Mesendoderm (in vitro differentiated cells): ENCODE measurements around the gene FLYWCH1.

Experiments used
- DNase-seq: peaks from one replicate; pipeline ENCODE4 v3.0.0; 2013
- H2AK5ac ChIP-seq: 2 replicates; pipeline ENCODE4 v1.6.1; 2013; ENCODE audit warnings: low read length, inconsistent platforms
- H2BK120ac ChIP-seq: 2 replicates; pipeline ENCODE4 v1.6.1; 2013; ENCODE audit warnings: low read depth, mild to moderate bottlenecking, low read length, moderate library complexity, mixed read lengths
- H2BK15ac ChIP-seq: replicated peaks from 2 replicates; pipeline ENCODE4 v1.6.1; 2013; ENCODE audit warnings: low read depth, mild to moderate bottlenecking, moderate library complexity
- H2BK5ac ChIP-seq: 2 replicates; pipeline ENCODE4 v1.6.1; 2013; ENCODE audit warnings: low read length, inconsistent platforms
- H3K18ac ChIP-seq: 2 replicates; pipeline ENCODE4 v1.6.1; 2013; ENCODE audit warnings: mild to moderate bottlenecking, low read length, mixed read lengths
- H3K23ac ChIP-seq: one replicate; pipeline ENCODE4 v1.6.1; 2013; ENCODE audit warnings: low read length
- H3K27ac ChIP-seq: 2 replicates; pipeline ENCODE4 v1.5.1; 2013; ENCODE audit warnings: low read depth, mild to moderate bottlenecking, inconsistent platforms, low read length, moderate library complexity
- H3K27me3 ChIP-seq: 2 replicates; pipeline ENCODE4 v1.6.1; 2013; ENCODE audit warnings: low read length, control low read depth, mild to moderate bottlenecking, inconsistent platforms; ENCODE audit not compliant: insufficient read depth, poor library complexity
- H3K36me3 ChIP-seq: 2 replicates; pipeline ENCODE4 v1.6.1; 2013; ENCODE audit warnings: low read length, inconsistent platforms; ENCODE audit not compliant: control insufficient read depth, insufficient read depth
- H3K4ac ChIP-seq: one replicate; pipeline ENCODE4 v1.6.1; 2013; ENCODE audit warnings: low read depth, mild to moderate bottlenecking, low read length, moderate library complexity
- H3K4me1 ChIP-seq: 2 replicates; pipeline ENCODE4 v1.6.1; 2013; ENCODE audit warnings: low read depth, low read length, inconsistent platforms; ENCODE audit not compliant: control insufficient read depth
- H3K4me2 ChIP-seq: 2 replicates; pipeline ENCODE4 v1.6.1; 2013; ENCODE audit warnings: low read length
- H3K4me3 ChIP-seq: 2 replicates; pipeline ENCODE4 v1.5.1; 2013; ENCODE audit warnings: mild to moderate bottlenecking, low read length
- H3K56ac ChIP-seq: one replicate; pipeline ENCODE4 v1.6.1; 2013; ENCODE audit warnings: low read length
- H3K79me1 ChIP-seq: 2 replicates; pipeline ENCODE4 v1.6.1; 2013; ENCODE audit warnings: low read length, inconsistent platforms
- H3K79me2 ChIP-seq: 2 replicates; pipeline ENCODE4 v1.6.1; 2013; ENCODE audit warnings: mild to moderate bottlenecking, low read length; ENCODE audit not compliant: control insufficient read depth, insufficient read depth
- H3K9ac ChIP-seq: 2 replicates; pipeline ENCODE4 v1.6.1; 2013; ENCODE audit warnings: low read length, inconsistent platforms
- H4K5ac ChIP-seq: one replicate; pipeline ENCODE4 v1.6.1; 2013; ENCODE audit warnings: low read length
- H4K8ac ChIP-seq: one replicate; pipeline ENCODE4 v1.6.1; 2013; ENCODE audit warnings: low read depth, mild to moderate bottlenecking, control low read depth, low read length, moderate library complexity
- WGBS: extraction: QIAGEN DNeasy Blood & Tissue Kit; methylation state at CpG from one replicate; pipeline ENCODE4 v1.1.7; 2013; ENCODE audit warnings: low lambda C conversion rate, missing lambda C conversion rate; ENCODE audit not compliant: insufficient coverage; ENCODE audit errors: extremely low coverage; 5-methylcytosine and 5-hydroxymethylcytosine counted together

Gene FLYWCH1

DNA sequence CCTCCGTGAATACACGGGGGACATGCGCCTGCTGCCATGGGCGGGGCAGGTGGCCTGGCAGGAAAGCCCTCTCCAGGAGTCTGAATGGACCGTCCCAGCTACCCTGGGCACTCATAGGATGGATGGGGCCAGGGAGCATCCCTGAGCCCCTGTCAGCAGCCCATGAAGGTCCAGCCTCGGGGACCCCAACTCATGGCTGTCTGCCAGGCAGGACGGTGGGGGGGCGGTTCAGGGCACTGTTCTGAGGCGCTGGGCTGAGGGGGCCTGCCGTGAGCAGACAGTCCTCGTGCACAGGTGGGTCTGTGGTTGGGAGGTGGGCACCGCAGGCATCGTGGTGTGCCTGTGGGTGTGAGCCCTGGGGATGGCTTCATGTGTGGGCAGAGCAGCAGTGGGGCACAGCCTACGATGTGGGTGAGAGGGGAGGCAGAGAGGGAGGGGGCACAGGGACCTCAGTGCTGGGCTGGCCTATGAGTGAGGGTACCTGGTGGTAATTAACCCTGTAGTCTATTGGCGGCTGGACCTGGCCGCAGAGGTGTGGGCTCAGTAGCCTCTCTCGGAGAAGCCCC, 75.0 kb downstream of the FLYWCH1 start:
- H3K27me3 ChIP-seq: no peaks in the 10 kb centered on the region
- no peak overlapping the region for H3K23ac ChIP-seq
- no peak overlapping the region for H2BK5ac ChIP-seq

DNA sequence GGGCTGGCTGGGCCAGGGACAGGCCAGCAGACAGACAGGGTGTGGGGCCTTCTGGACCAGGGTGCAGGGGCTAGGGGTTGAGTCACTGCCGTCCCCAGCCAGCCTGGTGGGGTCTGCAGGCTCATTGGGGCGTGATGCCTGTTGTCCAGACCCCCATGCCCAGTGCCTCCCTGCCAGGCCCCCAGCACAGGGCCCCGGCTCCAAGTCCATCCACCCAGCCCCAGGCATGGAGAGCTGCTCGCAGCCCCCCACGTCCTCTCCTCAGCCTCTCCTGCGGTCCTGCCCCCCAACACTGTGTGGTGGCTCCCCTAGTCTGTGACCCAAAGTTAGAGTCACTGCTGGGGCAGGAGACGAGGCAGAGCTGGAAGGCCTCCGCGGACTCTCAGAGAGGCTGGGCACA, 75.6 kb downstream of the FLYWCH1 start:
- Histone ChIP-seq H3K4me3 (no peak overlapping the region), H3K4ac (no peak overlapping the region), H3K79me1 (no peaks in the 10 kb centered on the region), H3K9ac (no peak overlapping the region), H3K36me3 (no peaks in the 10 kb centered on the region), H3K56ac (no peak overlapping the region), H3K18ac (no peak overlapping the region), H3K4me2 (no peak overlapping the region), H2BK15ac (no peak overlapping the region), H3K23ac (no peak overlapping the region), H3K27me3 (no peaks in the 10 kb centered on the region), H2BK5ac (no peak overlapping the region), H3K79me2 (no peaks in the 10 kb centered on the region), H4K5ac (no peak overlapping the region), H2AK5ac (no peak overlapping the region), H2BK120ac (no peak overlapping the region), H3K4me1 (no peaks in the 10 kb centered on the region), H3K27ac (no peak overlapping the region), H4K8ac (no peak overlapping the region)
- WGBS: no CpG with 5 or more reads among the region's 9 CpGs
- DNase-seq: no peak

More for the DNA sequence above, 75.0 kb downstream of the FLYWCH1 start:
- H3K56ac ChIP-seq: no peak overlapping the region
- no peak overlapping the region for H3K4me2 ChIP-seq
- H2BK15ac ChIP-seq: no peak overlapping the region
- no peak for DNase-seq
- H3K36me3 ChIP-seq: no peaks in the 10 kb centered on the region
- no peak overlapping the region for H4K5ac ChIP-seq
- H2BK120ac ChIP-seq: no peak overlapping the region
- H3K27ac ChIP-seq: no peak overlapping the region
- no peak overlapping the region for H3K18ac ChIP-seq
- H4K8ac ChIP-seq: no peak overlapping the region
- no peaks in the 10 kb centered on the region for H3K79me2 ChIP-seq
- H3K4me3 ChIP-seq: no peak overlapping the region
- WGBS: no CpG with 5 or more reads among the region's 17 CpGs
- no peak overlapping the region for H2AK5ac ChIP-seq
- H3K79me1 ChIP-seq: no peaks in the 10 kb centered on the region
- H3K9ac ChIP-seq: no peak overlapping the region
- H3K4ac ChIP-seq: no peak overlapping the region
- peaks cover 2% of the 10 kb centered on the region for H3K4me1 ChIP-seq

- Histone ChIP-seq H3K4ac (no peak overlapping the region), H3K79me2 (no peaks in the 10 kb centered on the region), H3K36me3 (no peaks in the 10 kb centered on the region), H4K8ac (no peak overlapping the region), H2AK5ac (no peak overlapping the region), H3K4me2 (no peak overlapping the region), H3K27me3 (no peaks in the 10 kb centered on the region), H3K56ac (no peak overlapping the region), H3K23ac (no peak overlapping the region), H3K27ac (no peak overlapping the region), H2BK120ac (no peak overlapping the region), H3K4me1 (no peaks in the 10 kb centered on the region), H4K5ac (no peak overlapping the region), H3K18ac (no peak overlapping the region), H3K9ac (no peak overlapping the region), H3K79me1 (no peaks in the 10 kb centered on the region), H2BK5ac (no peak overlapping the region), H2BK15ac (no peak overlapping the region), H3K4me3 (no peak overlapping the region)
- DNase-seq: no peak
- no CpG with 5 or more reads among the region's 8 CpGs for WGBS
These were observed 76.1 kb downstream of the FLYWCH1 start for GRCh38 chr16:2987833-2988232.

GRCh38 chr16:2988590-2989099, 76.9 kb downstream of the FLYWCH1 start:
- no peak overlapping the region for H3K9ac ChIP-seq
- H2AK5ac ChIP-seq: no peak overlapping the region
- no peaks in the 10 kb centered on the region for H3K36me3 ChIP-seq
- no peak overlapping the region for H3K4me3 ChIP-seq
- no peak overlapping the region for H2BK5ac ChIP-seq
- H2BK15ac ChIP-seq: no peak overlapping the region
- no peaks in the 10 kb centered on the region for H3K27me3 ChIP-seq
- no peak overlapping the region for H3K4ac ChIP-seq
- no peak overlapping the region for H2BK120ac ChIP-seq
- H3K4me1 ChIP-seq: no peaks in the 10 kb centered on the region
- no peaks in the 10 kb centered on the region for H3K79me2 ChIP-seq
- no peak overlapping the region for H3K56ac ChIP-seq
- no CpG with 5 or more reads among the region's 8 CpGs for WGBS
- no peak for DNase-seq
- H4K8ac ChIP-seq: no peak overlapping the region
- H3K4me2 ChIP-seq: no peak overlapping the region
- H4K5ac ChIP-seq: no peak overlapping the region
- H3K27ac ChIP-seq: no peak overlapping the region
- H3K23ac ChIP-seq: no peak overlapping the region
- H3K79me1 ChIP-seq: no peaks in the 10 kb centered on the region
- no peak overlapping the region for H3K18ac ChIP-seq

DNA sequence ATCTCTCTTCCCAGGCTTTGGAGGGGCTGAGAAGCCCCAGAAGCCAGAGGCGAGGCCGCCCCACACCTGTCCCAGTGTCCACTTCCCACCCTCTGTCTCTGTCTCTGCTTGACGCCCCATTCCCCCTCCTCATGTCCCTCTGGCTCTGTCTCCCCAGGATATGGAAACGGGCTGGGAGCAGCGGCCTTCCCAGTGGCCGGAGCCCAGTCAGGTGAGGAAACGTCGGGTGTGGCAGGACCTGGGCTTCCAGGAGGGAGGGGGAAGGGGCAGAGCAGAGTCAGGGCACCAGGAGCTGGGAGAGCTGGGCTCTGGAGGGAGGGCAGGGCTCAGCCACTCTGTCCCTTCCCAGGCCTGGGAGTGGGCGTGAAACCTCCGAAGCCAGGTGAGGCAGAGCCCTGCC, 79.2 kb downstream of the FLYWCH1 start:
- H2AK5ac ChIP-seq: no peak overlapping the region
- H3K27me3 ChIP-seq: no peaks in the 10 kb centered on the region
- no peak overlapping the region for H2BK15ac ChIP-seq
- no peak overlapping the region for H3K23ac ChIP-seq
- H3K9ac ChIP-seq: peak overlapping the region; percentile 16
- H3K56ac ChIP-seq: peak overlapping the region; percentile 42
- no peaks in the 10 kb centered on the region for H3K79me1 ChIP-seq
- no peaks in the 10 kb centered on the region for H3K36me3 ChIP-seq
- no peak overlapping the region for H3K4me2 ChIP-seq
- no CpG with 5 or more reads among the region's 10 CpGs for WGBS
- no peak overlapping the region for H4K8ac ChIP-seq
- no peak overlapping the region for H3K27ac ChIP-seq
- DNase-seq: no peak
- H3K4ac ChIP-seq: no peak overlapping the region
- no peak overlapping the region for H2BK5ac ChIP-seq
- H3K4me1 ChIP-seq: no peaks in the 10 kb centered on the region
- no peak overlapping the region for H4K5ac ChIP-seq
- no peak overlapping the region for H3K18ac ChIP-seq
- no peak overlapping the region for H2BK120ac ChIP-seq
- H3K4me3 ChIP-seq: no peak overlapping the region
- H3K79me2 ChIP-seq: no peaks in the 10 kb centered on the region
